Dermis microvascular lymphatic vessel endothelial cell (primary cell): Measurements from ENCODE around the gene CRTC3. TPM values are rescaled to one million over a fixed set of nuclear protein-coding genes. Genes with fewer than 3 reads are reported as not detected.

ENCODE experiments used
- total RNA-seq: library from RNA; depleted of rRNA; stranded (reverse); fragments of >200 nt; gene quantifications from 2 replicates; pipeline ENCODE4 v1.2.1, GENCODE V29; 2014

Gene CRTC3
- total RNA-seq, 1 donor from 2014 or later, result 6.8 TPM

Other genes with a start within 250 kb of the CRTC3 start
- 0.64 and 1.1 TPM in 2 replicates for gene ZNF774, start 177.6 kb upstream of the CRTC3 start, total RNA-seq
- gene IQGAP1, start 141.7 kb upstream of the CRTC3 start, total RNA-seq, result 139 and 145 TPM in 2 replicates
- gene BLM, start 187.4 kb downstream of the CRTC3 start, total RNA-seq, result 3.0 and 5.1 TPM in 2 replicates